Astrocyte of the cerebellum (primary cell): ENCODE results near the gene TEKT5.
A peak's percentile ranks its signal among the peaks of the same experiment; 100 is the strongest.

Experiments used
- DNase-seq: peaks from one replicate; pipeline ENCODE4 v3.0.0-alpha.2; 2011; ENCODE audit warnings: low read depth
- H3K4me3 ChIP-seq: 2 replicates; pipeline ENCODE4 v1.5.1; 2011; ENCODE audit warnings: mild to moderate bottlenecking, low read depth, low read length, moderate library complexity
- in situ Hi-C: cut with HindIII; loops from 2 replicates; pipeline ENCODE4 v1.10.0; 2017; ENCODE audit warnings: low sequenced_read_pairs
- TF ChIP-seq, protein P1 (sequence below): IDR thresholded peaks from 2 replicates; pipeline ENCODE4 v1.5.1; 2012; ENCODE audit warnings: low read length, low read depth, moderate library complexity, mild to moderate bottlenecking; ENCODE audit errors: missing control alignments

Gene TEKT5

DNA sequence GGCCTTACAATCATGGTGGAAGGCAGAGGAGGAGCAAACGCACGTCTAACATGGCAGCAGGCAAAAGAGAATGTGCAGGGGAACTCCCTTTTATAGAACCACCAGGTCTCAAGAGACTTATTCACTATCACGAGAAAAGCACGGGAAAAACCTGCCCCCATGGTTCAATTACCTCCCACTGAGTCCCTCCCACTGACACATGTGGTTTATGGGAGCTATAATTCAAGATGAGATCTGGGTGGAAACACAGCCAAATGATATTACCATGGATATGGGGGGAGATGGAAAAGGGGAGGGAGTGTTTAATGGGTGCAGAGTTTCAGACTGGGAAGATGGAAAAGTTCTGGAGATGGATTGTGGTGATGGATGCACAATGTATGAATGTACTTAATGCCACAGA is 23.0 kb downstream of the TEKT5 start:
- TF ChIP-seq, protein P1, sequence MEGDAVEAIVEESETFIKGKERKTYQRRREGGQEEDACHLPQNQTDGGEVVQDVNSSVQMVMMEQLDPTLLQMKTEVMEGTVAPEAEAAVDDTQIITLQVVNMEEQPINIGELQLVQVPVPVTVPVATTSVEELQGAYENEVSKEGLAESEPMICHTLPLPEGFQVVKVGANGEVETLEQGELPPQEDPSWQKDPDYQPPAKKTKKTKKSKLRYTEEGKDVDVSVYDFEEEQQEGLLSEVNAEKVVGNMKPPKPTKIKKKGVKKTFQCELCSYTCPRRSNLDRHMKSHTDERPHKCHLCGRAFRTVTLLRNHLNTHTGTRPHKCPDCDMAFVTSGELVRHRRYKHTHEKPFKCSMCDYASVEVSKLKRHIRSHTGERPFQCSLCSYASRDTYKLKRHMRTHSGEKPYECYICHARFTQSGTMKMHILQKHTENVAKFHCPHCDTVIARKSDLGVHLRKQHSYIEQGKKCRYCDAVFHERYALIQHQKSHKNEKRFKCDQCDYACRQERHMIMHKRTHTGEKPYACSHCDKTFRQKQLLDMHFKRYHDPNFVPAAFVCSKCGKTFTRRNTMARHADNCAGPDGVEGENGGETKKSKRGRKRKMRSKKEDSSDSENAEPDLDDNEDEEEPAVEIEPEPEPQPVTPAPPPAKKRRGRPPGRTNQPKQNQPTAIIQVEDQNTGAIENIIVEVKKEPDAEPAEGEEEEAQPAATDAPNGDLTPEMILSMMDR: no peak
- no peak for DNase-seq
- in situ Hi-C loops: no loop called here
- H3K4me3 ChIP-seq: no peak overlapping the region

DNA sequence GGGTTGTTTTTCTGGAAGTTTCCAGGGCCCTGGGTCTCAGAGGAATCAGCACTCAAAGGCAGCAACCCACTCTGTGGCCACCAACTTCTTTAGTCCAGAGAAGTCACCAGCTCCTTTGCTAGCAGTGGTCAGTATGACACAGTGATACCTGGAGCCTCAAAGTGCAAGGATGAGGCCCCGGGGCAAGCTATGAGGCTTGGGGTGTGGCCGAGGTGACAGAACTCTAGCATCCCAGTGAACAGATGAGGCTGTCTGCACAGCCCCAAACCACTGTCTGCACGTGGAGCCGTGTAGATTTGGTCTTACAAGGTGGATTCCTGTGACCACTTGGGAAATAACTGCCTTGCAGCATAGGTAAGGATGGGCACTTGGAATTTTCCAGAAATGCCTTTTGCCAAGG is 24.9 kb downstream of the TEKT5 start:
- DNase-seq: no peak
- TF ChIP-seq, protein P1: no peak
- H3K4me3 ChIP-seq: no peak overlapping the region
- in situ Hi-C loops: no loop called here

DNA sequence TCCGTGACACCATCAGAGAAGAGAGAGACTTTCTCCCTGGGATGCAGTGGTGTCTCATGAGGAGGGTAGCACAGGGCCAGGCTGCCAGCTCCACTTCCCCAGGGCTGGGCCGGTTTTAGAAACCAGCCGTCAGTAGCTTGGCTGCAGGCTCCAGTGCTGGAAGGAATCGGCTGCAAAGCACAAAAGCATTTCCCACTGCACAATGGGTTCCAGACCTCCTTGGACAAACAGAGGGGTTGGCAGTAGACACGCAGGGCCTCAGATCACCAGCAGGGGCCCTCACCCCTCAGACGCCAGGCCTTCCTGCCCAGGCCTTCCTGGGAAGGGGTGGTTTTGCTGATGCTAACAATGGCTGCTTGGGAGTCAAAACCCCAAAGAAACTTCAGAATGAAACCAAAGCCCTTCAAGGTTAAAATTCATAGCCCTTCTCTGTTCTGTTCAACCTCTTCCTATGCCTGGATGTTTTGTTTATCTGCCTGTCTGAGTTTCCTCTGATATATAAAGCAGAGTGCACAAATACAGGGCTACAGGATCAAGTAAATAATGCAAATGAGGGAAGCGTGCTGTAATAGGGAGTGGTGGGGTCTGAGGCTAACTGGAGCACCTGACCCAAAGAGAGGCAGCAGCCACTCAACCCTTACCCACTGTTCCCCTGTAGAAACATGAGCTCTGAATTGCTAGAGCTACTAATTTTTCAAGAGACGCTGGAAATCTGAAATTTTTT is 26.2 kb downstream of the TEKT5 start:
- no peak overlapping the region for H3K4me3 ChIP-seq
- DNase-seq: peak; percentile 26
- TF ChIP-seq, protein P1: peak; percentile 65
- in situ Hi-C loops: no loop called here

DNA sequence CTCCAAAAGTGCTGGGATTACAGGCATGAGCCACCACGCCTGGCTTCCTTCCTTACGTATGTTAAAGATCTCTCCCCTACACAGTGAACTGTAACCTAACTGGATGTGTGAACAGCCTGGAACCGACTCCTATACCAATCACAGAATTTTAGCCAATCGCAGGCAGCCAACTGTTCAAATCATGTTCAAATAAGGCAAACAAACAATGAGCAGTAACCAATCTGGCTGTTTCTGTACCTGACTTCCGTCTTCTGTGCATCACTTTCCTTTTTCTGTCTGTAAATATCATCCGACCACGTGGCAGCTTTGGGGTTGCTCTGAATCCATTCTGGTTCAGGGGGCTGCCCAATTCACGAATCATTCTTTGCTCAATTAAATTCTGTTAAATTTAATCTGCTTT is 27.5 kb downstream of the TEKT5 start:
- in situ Hi-C loops: no loop called here
- no peak for DNase-seq
- H3K4me3 ChIP-seq: no peak overlapping the region
- TF ChIP-seq, protein P1: no peak

DNA sequence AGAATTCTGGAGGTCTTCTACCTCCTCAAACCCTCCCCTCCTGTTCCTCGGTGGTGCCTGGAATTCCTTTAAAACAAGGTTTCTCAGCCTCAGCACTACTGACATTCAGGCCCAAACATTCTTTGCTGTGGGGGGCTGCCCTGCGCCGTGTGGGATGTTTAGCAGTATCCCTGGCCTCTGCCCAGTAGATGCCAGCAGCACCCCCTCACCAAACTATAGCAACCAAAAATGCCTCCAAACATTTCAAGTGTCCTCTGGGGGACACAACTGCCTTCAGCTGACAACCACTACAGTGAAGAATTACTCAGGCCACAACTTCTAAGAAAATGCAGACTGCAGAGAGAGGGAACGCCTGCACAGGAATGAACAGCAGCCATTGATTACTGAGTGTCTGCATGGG is 28.4 kb downstream of the TEKT5 start:
- in situ Hi-C loops: no loop called here
- DNase-seq: no peak
- TF ChIP-seq, protein P1: no peak
- no peak overlapping the region for H3K4me3 ChIP-seq

DNA sequence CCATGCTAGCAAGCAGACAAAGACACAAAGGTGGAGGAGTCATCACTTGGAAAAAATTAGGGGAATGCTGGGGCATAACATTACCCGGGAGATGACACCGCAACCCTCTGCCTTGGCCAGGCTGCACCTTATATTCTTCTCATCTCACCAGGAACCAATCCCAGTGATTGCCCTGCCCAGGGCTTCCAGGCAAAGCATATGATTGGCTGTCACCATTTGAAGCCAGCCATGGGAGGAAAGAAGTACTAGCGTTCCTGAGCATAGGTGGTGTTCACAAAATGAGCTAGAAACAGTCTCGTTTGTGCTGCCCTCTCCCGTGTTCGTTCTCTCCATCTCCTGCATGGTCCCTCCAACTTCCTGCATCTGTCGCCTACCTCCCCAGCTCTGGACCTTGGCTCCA is 29.6 kb downstream of the TEKT5 start:
- in situ Hi-C loops: no loop called here
- no peak for DNase-seq
- no peak overlapping the region for H3K4me3 ChIP-seq
- TF ChIP-seq, protein P1: no peak
